Parathyroid adenoma (tissue), 2 donors: Measurements from ENCODE around the gene WNT8B.

Source experiments
- H2AFZ ChIP-seq: fragments of 300-600 bp; sonication (generic); one replicate; pipeline ENCODE4 v1.7.0; 2017; ENCODE audit warnings: antibody characterized with exemption, mild to moderate bottlenecking
- H3K27ac ChIP-seq: fragments of 300-600 bp; sonication (generic); one replicate; pipeline ENCODE4 v1.7.0; 2017
- H3K27me3 ChIP-seq: fragments of 300-600 bp; sonication (generic); one replicate; pipeline ENCODE4 v1.7.0; 2017; ENCODE audit warnings: low read length; ENCODE audit not compliant: control insufficient read depth, insufficient read depth
- H3K36me3 ChIP-seq: fragments of 300-600 bp; sonication (generic); one replicate; pipeline ENCODE4 v1.7.0; 2017; ENCODE audit warnings: low read length; ENCODE audit not compliant: control insufficient read depth, insufficient read depth
- H3K4me1 ChIP-seq: fragments of 300-600 bp; sonication (generic); one replicate; pipeline ENCODE4 v1.7.0; 2017; ENCODE audit warnings: control low read depth
- H3K4me2 ChIP-seq: fragments of 300-600 bp; sonication (generic); one replicate; pipeline ENCODE4 v1.7.0; 2017; ENCODE audit warnings: low read length
- H3K4me3 ChIP-seq: fragments of 300-600 bp; sonication (generic); one replicate; pipeline ENCODE4 v1.7.0; 2017; ENCODE audit warnings: low read depth, low read length
- H3K79me2 ChIP-seq: fragments of 300-600 bp; sonication (generic); one replicate; pipeline ENCODE4 v1.7.0; 2017; ENCODE audit warnings: control low read depth
- H3K9ac ChIP-seq: fragments of 300-600 bp; sonication (generic); one replicate; pipeline ENCODE4 v1.7.0; 2017; ENCODE audit warnings: mild to moderate bottlenecking
- H3K9me3 ChIP-seq: fragments of 300-600 bp; sonication (generic); one replicate; pipeline ENCODE4 v1.7.0; 2017; ENCODE audit warnings: low read length; ENCODE audit not compliant: control insufficient read depth
- CTCF ChIP-seq: fragments of 300-600 bp; sonication (generic); IDR thresholded peaks from one replicate; pipeline ENCODE4 v1.7.0; 2017; ENCODE audit warnings: antibody characterized with exemption, mild to moderate bottlenecking
- donor health status: primary hyperparathyroidism.

WNT8B gene

GRCh38 chr10:100509241-100509840, 46.5 kb downstream of the WNT8B start:
- Histone ChIP-seq H3K9ac (no peak overlapping the region), H3K4me2 (no peak overlapping the region), H3K36me3 (no peaks in the 10 kb centered on the region), H3K4me1 (peaks cover 3% of the 10 kb centered on the region), H3K9me3 (no peaks in the 10 kb centered on the region), H2AFZ (no peak overlapping the region), H3K27me3 (no peaks in the 10 kb centered on the region), H3K27ac (no peak overlapping the region), H3K79me2 (no peaks in the 10 kb centered on the region), H3K4me3 (no peak overlapping the region)
- no peak for TF ChIP-seq CTCF

GRCh38 chr10:100510533-100511308, 47.9 kb downstream of the WNT8B start:
- H3K9ac ChIP-seq: no peak overlapping the region
- no peaks in the 10 kb centered on the region for H3K27me3 ChIP-seq
- H3K4me1 ChIP-seq: peaks cover 3% of the 10 kb centered on the region
- no peak overlapping the region for H3K4me2 ChIP-seq
- H3K36me3 ChIP-seq: no peaks in the 10 kb centered on the region
- no peak overlapping the region for H2AFZ ChIP-seq
- no peaks in the 10 kb centered on the region for H3K9me3 ChIP-seq
- no peak for TF ChIP-seq CTCF
- no peak overlapping the region for H3K27ac ChIP-seq
- H3K79me2 ChIP-seq: no peaks in the 10 kb centered on the region
- no peak overlapping the region for H3K4me3 ChIP-seq

GRCh38 chr10:100515612-100516011, 52.8 kb downstream of the WNT8B start:
- Histone ChIP-seq H2AFZ (no peak overlapping the region), H3K79me2 (no peaks in the 10 kb centered on the region), H3K36me3 (no peaks in the 10 kb centered on the region), H3K4me2 (no peak overlapping the region), H3K27ac (no peak overlapping the region), H3K4me1 (peaks cover 3% of the 10 kb centered on the region), H3K9ac (no peak overlapping the region), H3K4me3 (no peak overlapping the region), H3K27me3 (no peaks in the 10 kb centered on the region), H3K9me3 (no peaks in the 10 kb centered on the region)
- TF ChIP-seq CTCF: no peak

- Histone ChIP-seq H3K4me2 (no peak overlapping the region), H3K4me3 (no peak overlapping the region), H3K9ac (no peak overlapping the region), H3K36me3 (no peaks in the 10 kb centered on the region), H3K9me3 (no peaks in the 10 kb centered on the region), H3K27ac (no peak overlapping the region), H3K79me2 (no peaks in the 10 kb centered on the region), H3K4me1 (no peaks in the 10 kb centered on the region), H2AFZ (no peak overlapping the region), H3K27me3 (no peaks in the 10 kb centered on the region)
- peak; percentile 12 for TF ChIP-seq CTCF
Measured at GRCh38 chr10:100516847-100517246, 54.0 kb downstream of the WNT8B start.
